ENCODE results near the gene POLR2C.

GRCh38 chr16:57469046-57469445 is 6.6 kb downstream of the POLR2C start:
- no peak for TF ChIP-seq CTCF (conservative IDR thresholded peaks at IDR 0.05)
- TF ChIP-seq EZH2 (IDR thresholded peaks at IDR 0.05; ENCODE audit: low read depth) = no peak
